ENCODE data around the gene MT1M.

DNA sequence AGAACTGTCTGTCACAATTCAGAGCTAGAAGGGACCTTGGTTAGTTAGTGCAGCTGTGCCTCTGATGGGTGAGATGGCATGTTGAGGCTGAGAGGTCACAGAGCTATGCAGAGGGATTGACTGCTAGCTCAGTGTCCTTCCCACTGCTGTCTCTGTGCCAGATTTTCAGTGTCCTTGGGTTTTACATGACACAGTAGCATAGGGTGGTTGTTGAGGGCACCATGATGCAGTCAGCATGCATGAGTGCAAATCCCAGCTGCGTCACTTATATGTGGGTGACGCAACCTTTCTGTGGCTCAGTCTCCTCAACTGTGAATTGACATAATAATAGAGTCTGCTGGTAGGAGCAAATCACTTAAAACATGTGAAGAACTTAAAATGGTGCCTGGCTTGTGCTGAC lies 8.7 kb downstream of the MT1M start:
- TF ChIP-seq, protein P1, sequence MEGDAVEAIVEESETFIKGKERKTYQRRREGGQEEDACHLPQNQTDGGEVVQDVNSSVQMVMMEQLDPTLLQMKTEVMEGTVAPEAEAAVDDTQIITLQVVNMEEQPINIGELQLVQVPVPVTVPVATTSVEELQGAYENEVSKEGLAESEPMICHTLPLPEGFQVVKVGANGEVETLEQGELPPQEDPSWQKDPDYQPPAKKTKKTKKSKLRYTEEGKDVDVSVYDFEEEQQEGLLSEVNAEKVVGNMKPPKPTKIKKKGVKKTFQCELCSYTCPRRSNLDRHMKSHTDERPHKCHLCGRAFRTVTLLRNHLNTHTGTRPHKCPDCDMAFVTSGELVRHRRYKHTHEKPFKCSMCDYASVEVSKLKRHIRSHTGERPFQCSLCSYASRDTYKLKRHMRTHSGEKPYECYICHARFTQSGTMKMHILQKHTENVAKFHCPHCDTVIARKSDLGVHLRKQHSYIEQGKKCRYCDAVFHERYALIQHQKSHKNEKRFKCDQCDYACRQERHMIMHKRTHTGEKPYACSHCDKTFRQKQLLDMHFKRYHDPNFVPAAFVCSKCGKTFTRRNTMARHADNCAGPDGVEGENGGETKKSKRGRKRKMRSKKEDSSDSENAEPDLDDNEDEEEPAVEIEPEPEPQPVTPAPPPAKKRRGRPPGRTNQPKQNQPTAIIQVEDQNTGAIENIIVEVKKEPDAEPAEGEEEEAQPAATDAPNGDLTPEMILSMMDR (conservative IDR thresholded peaks at IDR 0.05; ENCODE audit: low read depth, low read length), result no peak
- no peak for TF ChIP-seq EZH2 (IDR thresholded peaks at IDR 0.05; ENCODE audit: borderline replicate concordance, low read depth, low read length, poor library complexity, severe bottlenecking)
